GM12864 (cell line): ENCODE data around the gene KIT.

Source experiments
- DNase-seq: peaks from one replicate; pipeline ENCODE4 v3.0.0-alpha.2; 2011; ENCODE audit warnings: low read depth
- H3K4me3 ChIP-seq: 2 replicates; pipeline ENCODE4 v1.5.1; 2011; ENCODE audit warnings: mild to moderate bottlenecking, low read depth, low read length, control low read depth
- TF ChIP-seq, protein P1 (sequence below): IDR thresholded peaks from 2 replicates; pipeline ENCODE4 v1.5.1; 2011; ENCODE audit warnings: low read depth, mild to moderate bottlenecking, moderate library complexity, low read length, control low read depth, inconsistent platforms; ENCODE audit errors: missing control alignments

The KIT gene

DNA sequence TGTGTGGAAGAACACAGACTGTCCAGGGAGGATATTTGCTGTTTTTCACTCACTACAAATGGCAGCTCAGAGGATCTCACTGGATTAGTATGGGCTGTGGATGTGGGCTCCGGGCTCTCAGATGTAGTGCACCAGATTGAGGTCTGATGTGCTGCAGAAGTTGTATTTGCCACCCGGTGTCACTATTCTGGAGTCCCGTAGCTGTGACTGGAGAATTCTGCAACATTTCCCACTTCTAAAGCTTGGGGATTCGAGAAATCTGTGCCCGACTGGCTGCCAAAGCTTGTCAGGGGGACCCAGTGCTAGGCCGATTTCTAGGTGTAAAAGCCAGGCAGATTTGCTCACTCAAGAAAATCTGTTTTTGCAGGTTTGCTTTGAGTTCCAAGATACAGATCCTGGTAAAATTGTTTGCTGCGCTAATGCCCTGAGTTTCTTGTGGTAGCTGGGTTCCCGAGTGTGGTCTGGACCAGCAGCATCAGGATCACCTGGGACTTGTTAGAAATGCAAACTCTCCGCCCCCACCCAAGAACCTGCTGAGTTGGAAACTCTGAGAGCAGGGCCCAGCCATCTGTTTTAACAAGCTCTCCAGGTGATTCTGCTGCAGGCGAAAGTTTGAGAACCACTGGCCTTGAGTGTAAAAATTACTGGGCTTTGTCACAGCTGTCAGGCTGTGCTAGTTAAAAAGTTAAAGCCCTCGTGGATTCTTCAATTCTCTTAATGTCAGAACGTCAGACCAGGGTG lies 18.1 kb downstream of the KIT start:
- no peak overlapping the region for H3K4me3 ChIP-seq
- no peak for DNase-seq
- TF ChIP-seq, protein P1, sequence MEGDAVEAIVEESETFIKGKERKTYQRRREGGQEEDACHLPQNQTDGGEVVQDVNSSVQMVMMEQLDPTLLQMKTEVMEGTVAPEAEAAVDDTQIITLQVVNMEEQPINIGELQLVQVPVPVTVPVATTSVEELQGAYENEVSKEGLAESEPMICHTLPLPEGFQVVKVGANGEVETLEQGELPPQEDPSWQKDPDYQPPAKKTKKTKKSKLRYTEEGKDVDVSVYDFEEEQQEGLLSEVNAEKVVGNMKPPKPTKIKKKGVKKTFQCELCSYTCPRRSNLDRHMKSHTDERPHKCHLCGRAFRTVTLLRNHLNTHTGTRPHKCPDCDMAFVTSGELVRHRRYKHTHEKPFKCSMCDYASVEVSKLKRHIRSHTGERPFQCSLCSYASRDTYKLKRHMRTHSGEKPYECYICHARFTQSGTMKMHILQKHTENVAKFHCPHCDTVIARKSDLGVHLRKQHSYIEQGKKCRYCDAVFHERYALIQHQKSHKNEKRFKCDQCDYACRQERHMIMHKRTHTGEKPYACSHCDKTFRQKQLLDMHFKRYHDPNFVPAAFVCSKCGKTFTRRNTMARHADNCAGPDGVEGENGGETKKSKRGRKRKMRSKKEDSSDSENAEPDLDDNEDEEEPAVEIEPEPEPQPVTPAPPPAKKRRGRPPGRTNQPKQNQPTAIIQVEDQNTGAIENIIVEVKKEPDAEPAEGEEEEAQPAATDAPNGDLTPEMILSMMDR: no peak

DNA sequence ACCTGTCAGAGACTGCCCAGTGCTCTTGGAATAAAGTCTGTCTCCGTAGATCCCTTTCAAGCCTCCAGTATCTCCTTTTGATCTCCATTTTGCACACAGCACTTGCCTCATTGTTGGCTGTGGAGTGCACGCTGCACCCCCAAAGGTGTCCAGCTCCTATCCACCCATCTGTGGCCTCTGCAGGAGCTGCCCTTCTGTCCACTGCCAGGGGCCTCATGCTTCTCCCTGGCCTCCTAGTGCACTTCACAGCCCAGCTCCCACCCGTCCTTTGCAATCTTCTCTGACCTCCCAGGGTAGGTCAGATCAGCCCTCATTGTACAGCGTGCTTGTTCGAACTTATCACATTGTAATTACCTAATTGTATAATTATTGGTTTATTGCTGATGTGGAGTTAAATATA lies 18.9 kb downstream of the KIT start:
- TF ChIP-seq, protein P1: no peak
- DNase-seq: no peak
- no peak overlapping the region for H3K4me3 ChIP-seq

- TF ChIP-seq, protein P1: no peak
- no peak overlapping the region for H3K4me3 ChIP-seq
- DNase-seq: no peak
Measured at GRCh38 chr4:54677416-54677815, 19.7 kb downstream of the KIT start.

DNA sequence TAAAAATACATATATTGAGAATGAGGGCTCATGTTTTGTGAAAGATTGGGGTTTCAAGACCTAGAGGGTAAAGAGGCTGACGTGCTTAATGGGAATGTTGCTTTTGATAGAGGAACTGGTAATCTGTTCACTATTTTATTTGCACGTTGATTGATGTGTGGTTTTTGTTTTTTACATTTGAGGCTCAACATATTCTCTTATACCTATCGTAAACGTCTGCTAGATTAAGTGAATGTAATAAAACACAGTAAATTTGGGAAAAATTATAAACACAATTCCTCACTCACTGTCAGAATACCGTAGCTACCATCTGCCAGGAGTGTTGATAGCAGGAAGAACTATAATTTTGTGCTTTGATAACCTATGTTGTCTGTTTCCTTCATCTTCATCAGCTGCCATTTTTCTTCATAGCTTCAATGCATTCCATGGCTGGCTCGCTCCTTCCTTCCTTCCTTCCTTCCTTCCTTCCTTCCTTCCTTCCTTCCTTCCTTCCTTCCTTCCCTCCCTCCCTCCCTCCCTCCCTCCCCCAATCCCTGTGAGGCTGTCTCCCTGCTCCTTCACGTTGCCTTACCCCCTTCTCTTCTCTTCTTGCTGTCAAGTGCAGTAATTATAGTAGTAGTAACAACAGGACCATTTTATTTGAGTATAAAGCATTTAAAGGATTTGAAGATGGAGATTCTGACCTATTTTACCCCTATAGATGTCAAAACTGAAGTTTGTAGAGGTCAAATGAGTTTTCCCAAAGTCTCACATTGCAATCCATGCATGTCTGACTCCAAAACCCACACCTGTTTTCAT lies 20.3 kb downstream of the KIT start:
- TF ChIP-seq, protein P1: no peak
- no peak overlapping the region for H3K4me3 ChIP-seq
- DNase-seq: no peak

DNA sequence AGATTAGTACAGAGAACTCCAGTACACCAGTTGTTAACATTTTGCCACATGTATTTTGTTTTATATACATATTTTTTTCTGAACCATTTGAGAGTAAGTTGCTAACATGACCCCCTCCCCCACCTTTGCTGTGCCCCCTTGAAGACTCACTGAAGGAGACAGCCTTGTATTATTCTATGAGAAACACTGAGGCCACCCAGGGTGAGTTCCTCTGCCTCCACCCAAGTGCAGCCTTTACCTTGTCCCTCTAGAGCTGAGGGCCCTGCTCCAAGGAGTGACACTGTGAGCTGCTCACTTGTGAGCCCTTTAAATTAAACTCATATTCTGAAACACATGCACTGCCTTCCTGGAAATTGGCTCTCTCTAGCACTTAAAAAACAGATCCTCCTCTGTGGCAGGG lies 21.1 kb downstream of the KIT start:
- TF ChIP-seq, protein P1: no peak
- no peak overlapping the region for H3K4me3 ChIP-seq
- DNase-seq: no peak

- no peak for DNase-seq
- no peak overlapping the region for H3K4me3 ChIP-seq
- TF ChIP-seq, protein P1: no peak
Measured at GRCh38 chr4:54679813-54680212, 22.1 kb downstream of the KIT start.
